OCI-LY7 (cell line): ENCODE data around the gene MRPL46. TPM values are rescaled to one million over a fixed set of nuclear protein-coding genes. Genes with fewer than 3 reads are reported as not detected.

Source experiments
- total RNA-seq, 2 experiments: library from RNA; depleted of rRNA in 1 of 2; stranded (reverse); fragments of >200 nt in 1 of 2; shearing (Covaris generic) in 1 of 2; gene quantifications; 2 replicates each; pipeline ENCODE4 v1.2.3, GENCODE V29; 2014 to 2022

MRPL46 gene
- total RNA-seq, 2 experiments from 2014 or later: 30.4 to 37.2 TPM

Other genes with a start within 250 kb of the MRPL46 start
- gene NTRK3, start 210.6 kb downstream of the MRPL46 start, total RNA-seq (2014; rRNA removed; shearing (Covaris generic)): 0.50 and 0.80 TPM in 2 replicates
- 2.5 and 2.9 TPM in 2 replicates for gene NTRK3, start 210.6 kb downstream of the MRPL46 start, total RNA-seq (2022)
- 49.8 and 61.6 TPM in 2 replicates for gene MRPS11, start 320 bp upstream of the MRPL46 start, total RNA-seq (2014; rRNA removed; shearing (Covaris generic))
- 82.6 and 84.0 TPM in 2 replicates for gene MRPS11, start 320 bp upstream of the MRPL46 start, total RNA-seq (2022)
- 7.1 and 9.8 TPM in 2 replicates for gene DET1, start 79.3 kb upstream of the MRPL46 start, total RNA-seq (2014; rRNA removed; shearing (Covaris generic))
- gene DET1, start 79.3 kb upstream of the MRPL46 start, total RNA-seq (2022): 9.7 and 9.8 TPM in 2 replicates
- gene AEN, start 154.0 kb upstream of the MRPL46 start, total RNA-seq (2014; rRNA removed; shearing (Covaris generic)): 55.9 and 66.6 TPM in 2 replicates
- 41.7 and 43.1 TPM in 2 replicates for gene AEN, start 154.0 kb upstream of the MRPL46 start, total RNA-seq (2022)
- gene ISG20, start 171.6 kb upstream of the MRPL46 start, total RNA-seq (2014; rRNA removed; shearing (Covaris generic)): 345 and 502 TPM in 2 replicates
- gene ISG20, start 171.6 kb upstream of the MRPL46 start, total RNA-seq (2022): 244 and 310 TPM in 2 replicates